NCI-H146 treated with DMSO at 0.1 percent for 48 hours (cell line): ENCODE measurements around the gene IQSEC3.
"Not testable (repeated sequence)": the region's sequence is repeated elsewhere in the genome, so short reads cannot be mapped to it uniquely, and the experiment has no call there.

Experiments used
- DNase-seq: peaks from one replicate; lab custom pipeline; 2025; ENCODE audit not compliant: unreplicated experiment; lab: John Stamatoyannopoulos, UW

Gene IQSEC3

DNA sequence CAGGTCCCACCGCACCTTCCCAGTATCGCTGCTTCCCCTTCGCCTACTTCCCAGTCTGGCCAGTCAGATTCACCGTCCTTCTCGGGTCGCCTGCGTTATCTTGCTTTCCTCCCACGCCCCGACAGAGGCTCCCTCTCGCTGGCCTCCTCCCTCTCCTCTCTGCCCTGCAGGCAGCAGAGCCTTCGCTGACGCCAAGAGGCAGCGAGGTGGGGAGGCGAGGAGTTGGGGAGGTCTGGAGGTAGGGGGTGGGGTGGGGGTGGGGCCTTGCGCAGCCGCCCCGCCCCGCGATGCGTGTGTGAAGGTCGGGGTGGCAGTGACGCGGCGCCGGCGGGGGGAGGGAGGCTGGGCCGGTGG, at the start of gene IQSEC3:
Gene IQSEC3 (plus strand): TSS at position 340 of the 354 bp plus-strand sequence. CDS start 116 bp downstream, outside the sequence.
- DNase-seq = not testable (repeated sequence)

- DNase-seq = not testable (repeated sequence)
These were observed 48.9 kb upstream of the IQSEC3 start for GRCh38 chr12:17370-18340.

DNA sequence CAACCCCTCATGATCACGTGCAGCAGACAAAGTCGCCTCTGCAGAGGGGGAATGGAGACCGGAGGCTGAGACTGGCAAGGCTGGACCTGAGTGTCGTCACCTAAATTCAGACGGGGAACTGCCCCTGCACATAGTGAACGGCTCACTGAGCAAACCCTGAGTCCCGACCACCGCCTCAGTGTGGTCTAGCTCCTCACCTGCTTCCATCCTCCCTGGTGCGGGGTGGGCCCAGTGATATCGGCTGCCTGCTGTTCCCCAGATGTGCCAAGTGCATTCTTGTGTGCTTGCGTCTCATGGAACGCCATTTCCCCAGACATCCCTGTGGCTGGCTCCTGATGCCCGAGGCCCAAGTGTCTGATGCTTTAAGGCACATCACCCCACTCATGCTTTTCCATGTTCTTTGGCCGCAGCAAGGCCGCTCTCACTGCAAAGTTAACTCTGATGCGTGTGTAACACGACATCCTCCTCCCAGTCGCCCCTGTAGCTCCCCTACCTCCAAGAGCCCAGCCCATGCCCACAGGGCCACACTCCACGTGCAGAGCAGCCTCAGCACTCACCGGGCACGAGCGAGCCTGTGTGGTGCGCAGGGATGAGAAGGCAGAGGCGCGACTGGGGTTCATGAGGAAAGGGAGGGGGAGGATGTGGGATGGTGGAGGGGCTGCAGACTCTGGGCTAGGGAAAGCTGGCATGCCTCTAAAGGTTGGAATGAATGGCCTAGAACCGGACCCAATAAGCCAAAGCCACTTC, 47.6 kb upstream of the IQSEC3 start:
- DNase-seq = not testable (repeated sequence)

DNA sequence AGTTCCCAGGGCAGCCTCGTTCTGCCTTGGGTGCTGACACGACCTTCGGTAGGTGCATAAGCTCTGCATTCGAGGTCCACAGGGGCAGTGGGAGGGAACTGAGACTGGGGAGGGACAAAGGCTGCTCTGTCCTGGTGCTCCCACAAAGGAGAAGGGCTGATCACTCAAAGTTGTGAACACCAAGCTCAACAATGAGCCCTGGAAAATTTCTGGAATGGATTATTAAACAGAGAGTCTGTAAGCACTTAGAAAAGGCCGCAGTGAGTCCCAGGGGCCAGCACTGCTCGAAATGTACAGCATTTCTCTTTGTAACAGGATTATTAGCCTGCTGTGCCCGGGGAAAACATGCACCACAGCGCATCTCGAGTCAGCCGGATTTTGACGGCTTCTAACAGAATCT, 46.7 kb upstream of the IQSEC3 start:
- DNase-seq = not testable (repeated sequence)

GRCh38 chr12:20757-21156, 45.8 kb upstream of the IQSEC3 start:
- DNase-seq = no peak

- DNase-seq = no peak
These were observed 45.0 kb upstream of the IQSEC3 start for GRCh38 chr12:21301-22189.

DNA sequence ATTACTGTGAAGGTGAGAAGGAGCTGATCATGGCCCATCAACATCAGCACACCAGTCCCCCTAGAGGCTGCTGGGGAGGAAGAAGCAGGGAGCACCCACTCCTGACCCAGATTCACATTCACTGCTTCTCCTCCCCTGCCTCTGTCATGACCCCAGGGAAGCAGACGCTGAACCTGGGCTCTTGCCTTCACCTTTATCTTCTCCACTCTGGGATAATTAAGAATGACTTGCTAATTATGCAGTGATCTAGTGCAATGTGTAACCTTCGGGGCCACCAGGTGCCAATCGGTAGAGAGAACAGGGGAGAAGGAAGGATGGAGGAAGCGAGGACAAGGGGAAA, 44.4 kb upstream of the IQSEC3 start:
- no peak for DNase-seq

- no peak for DNase-seq
These were observed 43.9 kb upstream of the IQSEC3 start for GRCh38 chr12:22530-23201.

- not testable (repeated sequence) for DNase-seq
These were observed 38.7 kb upstream of the IQSEC3 start for GRCh38 chr12:27904-28303.

- not testable (repeated sequence) for DNase-seq
These were observed 27.8 kb upstream of the IQSEC3 start for GRCh38 chr12:38775-39174.

DNA sequence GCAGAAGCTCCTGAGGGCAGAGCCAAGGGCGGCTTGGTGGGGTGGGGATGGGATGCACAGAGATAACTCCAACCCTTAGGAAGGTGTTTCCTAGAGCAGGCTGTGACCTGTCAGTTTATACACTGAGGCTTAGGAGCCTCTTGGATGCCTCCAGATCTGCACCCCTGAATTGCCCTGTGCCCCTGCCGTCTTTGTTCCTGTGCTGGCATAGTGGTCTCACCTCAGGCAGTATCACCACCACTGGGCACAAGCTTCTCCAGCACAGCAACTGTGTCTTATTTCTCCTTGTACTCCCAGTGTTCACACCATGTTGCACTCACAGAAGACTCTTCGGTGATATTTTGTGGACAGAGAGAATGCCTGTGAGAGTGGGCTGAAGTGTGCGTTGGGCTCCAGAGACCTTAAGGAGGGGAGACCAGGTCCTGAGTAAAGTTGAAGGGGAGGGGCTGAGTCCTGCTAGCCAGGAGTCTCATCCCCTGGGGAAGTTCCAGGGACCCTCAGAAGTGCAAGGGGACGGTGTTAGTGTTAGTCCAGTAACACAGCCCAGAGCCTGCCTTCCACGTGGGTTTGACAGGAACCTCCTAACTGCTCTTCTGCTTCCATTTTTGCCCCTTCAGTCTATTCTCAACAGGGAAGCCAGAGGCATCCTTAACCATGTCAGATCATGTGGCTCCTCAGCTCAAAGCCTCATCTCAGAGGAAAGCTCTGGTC, 26.9 kb upstream of the IQSEC3 start:
- not testable (repeated sequence) for DNase-seq

DNA sequence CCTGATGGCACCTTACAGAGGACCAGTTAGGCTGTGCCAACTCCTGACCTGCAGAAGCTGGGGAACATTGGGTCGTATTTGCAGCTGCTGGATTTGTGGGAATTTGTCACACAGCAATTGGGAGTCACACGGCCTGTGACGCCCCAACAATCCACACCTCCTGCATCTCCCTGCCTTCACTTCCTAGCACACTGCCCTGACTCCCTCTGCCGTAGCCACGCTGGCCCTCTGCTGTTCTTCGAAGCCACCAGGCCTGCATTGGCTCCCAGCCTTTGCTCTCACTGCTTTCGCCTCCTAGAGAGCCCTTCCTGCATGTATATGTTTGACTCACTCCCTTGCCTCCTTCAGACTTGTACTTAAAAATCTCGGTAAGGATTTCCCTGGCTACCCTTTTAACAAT, 22.2 kb upstream of the IQSEC3 start:
- DNase-seq = not testable (repeated sequence)

DNA sequence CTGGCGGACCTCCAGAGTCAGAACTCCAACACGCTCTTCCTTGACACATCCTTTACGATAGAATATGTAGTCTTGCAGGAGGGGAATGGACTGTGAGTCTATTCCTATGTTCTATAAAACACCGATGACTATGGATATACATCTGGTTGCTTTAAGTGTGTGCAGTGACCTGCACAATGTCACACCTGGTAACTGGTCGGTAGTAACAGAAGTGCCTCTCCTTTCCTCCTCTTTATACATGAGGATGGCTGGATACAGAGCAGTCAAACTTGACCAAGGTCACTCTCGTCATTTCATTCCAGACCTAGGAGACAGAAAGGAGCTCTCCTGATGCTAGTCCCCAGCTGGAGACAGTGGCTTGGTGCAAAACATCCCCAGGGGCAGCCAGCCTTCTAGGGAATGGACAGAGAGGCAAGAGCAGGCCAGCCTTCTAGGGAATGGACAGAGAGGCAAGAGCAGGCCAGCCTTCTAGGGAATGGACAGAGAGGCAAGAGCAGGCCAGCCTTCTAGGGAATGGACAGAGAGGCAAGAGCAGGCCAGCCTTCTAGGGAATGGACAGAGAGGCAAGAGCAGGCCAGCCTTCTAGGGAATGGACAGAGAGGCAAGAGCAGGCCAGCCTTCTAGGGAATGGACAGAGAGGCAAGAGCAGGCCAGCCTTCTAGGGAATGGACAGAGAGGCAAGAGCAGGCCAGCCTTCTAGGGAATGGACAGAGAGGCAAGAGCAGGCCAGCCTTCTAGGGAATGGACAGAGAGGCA, 21.2 kb upstream of the IQSEC3 start:
- not testable (repeated sequence) for DNase-seq

DNA sequence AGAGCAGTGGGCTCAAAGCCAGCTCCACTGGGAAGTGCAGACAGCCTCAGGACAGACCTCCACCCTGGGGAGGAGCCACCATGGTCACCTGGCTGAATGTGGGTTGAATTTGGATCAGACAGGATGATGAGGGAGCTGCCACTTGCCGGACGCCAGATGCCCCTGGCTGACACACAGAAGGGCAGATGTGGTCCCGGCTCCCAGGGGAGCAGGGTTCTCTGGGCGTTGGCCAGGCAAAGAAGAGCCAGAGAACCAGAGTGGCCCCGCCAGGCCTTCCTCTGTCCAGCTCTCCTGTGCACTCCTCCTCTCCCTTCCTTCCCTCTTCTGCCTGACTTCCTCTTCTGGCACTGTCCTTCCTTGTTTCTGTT, 20.6 kb upstream of the IQSEC3 start:
- not testable (repeated sequence) for DNase-seq

DNA sequence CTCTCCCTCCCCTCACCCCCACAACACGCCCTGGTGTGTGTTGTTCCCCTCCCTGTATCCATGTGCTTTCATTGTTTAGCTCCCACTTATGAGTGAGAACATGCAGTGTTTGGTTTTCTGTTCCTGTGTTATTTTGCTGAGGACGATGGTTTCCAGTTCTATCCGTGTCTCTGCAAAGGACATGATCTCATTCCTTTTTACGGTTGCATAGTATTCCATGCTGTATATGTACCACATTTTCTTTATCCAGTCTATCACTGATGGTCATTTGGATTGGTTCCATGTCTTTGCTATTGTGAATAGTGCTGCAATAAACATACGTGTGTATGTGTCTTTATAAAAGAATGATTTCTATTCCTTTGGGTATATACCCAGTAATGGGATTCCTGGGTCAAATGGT, 20.0 kb upstream of the IQSEC3 start:
- DNase-seq = not testable (repeated sequence)

DNA sequence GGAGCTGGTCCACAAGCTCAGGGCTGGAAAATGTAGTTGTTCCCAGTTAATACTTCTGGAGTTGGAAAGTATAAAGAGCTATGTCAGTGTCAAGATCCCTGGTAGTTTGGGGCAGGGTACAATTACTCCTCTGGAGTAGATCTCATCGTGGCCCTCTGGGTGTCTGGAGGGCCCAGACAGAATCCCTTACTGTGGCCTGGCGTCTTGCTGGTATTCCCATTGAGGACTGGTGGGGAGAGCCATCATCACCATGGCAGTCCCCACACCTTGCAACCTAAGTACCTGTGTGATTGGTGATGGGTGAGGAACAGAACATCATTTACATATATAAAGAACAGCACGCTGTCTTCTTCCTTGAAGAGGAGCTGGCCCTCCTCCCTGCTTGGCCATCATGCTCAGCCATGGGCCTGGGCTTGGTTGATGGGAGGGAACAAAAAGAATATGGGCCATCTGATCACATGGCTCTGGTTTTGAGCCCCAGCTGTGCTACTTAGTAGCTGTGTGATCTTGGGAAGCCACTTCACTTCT, 18.8 kb upstream of the IQSEC3 start:
- DNase-seq = not testable (repeated sequence)

GRCh38 chr12:49149-49548, 17.4 kb upstream of the IQSEC3 start:
- not testable (repeated sequence) for DNase-seq

DNA sequence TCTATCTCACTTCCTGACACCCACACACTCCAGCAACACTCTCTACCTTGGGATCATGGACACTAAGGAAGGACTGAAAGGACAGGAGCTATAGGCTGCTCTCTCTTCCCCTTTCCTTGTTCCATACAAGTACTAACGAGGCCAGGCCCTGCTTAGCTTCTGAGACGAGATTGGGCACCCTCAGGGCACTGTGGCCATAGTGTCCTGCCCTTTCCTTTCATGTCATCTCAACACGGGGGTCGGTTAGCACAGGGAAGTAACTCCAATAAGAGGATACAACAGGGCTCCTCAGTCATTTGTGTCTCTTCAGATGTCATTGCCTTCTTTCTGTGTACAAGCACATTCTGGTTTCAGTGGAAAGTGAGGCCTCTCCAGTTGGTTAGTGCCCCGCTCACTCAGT, 15.5 kb upstream of the IQSEC3 start:
- DNase-seq = not testable (repeated sequence)

DNA sequence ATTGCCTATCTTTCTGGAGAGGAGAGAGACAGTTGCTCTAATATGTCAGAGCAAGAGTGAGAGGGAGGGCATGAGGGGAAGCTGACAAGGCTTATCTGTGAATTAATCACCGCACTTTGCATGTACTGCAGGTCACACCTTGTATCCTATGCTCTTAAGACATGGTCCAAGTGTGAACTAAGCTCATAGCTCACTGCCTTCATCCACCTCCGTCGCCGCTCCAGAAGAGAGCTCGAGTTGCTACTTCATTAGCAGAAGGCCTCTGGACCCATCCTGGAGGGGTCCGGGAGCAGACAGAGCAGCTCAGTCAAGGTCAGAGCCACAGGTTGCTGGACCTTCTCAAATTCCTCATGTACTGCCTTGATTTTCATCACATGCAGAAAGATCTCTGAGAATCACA, 14.6 kb upstream of the IQSEC3 start:
- DNase-seq = not testable (repeated sequence)
